Mucosa of gallbladder (tissue), 1 donor: Measurements from ENCODE around the gene PCDHGC5. TPM values are rescaled to one million over a fixed set of nuclear protein-coding genes. Genes with fewer than 3 reads are reported as not detected.

Experiments
- DNase-seq: peaks from one replicate; pipeline ENCODE4 v3.0.0-alpha.2; 2020; ENCODE audit warnings: low spot score
- total RNA-seq: library from RNA; stranded (reverse); gene quantifications from one replicate; pipeline ENCODE4 v1.2.1, GENCODE V29; 2021
- donor health status: DM: no; HTN: no; CAD: no.

The PCDHGC5 gene
- total RNA-seq, result 2.0 TPM

DNA sequence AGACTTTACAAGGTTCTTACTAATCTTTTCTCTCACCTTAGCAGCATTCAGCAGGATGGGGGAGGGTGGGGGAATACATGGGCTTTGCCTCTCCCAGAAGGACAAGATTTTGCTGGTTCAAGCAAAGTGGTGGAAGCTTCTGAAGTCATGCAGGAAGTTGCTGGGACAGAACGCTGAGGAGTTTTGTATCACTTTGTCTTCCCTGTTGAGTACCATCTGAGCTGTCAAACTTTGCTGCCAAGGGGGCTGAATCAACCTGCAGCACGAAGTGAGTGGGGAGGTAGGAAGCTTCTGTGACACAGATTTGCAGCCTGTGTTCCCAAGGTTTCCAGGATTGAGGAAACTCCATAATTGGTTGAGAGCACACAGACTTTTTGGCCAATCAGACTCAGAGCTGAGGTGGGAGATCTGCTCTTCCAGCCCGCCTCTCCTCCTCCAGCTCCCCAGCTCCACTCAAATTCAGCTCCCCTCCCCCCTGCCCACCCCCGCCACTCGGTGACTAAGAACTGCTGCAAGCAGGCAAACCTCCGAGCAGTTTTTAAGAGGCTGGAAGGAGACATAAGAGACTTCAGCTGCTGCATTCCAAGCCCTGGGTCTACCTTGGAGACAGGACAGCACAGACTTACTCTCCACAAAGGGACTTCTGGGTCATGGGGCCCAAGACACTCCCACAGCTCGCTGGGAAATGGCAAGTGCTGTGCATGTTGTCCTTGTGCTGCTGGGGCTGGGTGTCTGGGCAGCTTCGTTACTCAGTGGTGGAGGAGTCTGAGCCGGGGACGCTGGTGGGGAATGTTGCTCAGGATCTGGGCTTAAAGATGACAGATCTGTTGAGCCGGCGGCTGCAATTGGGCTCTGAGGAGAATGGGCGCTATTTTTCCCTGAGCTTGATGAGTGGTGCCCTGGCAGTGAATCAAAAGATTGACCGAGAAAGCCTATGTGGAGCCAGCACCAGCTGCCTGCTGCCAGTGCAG is at the start of gene PCDHGC5:
PCDHGC5 (plus strand) TSS at position 491 of the 971 bp plus-strand sequence; CDS start at position 651, 160 bp downstream.
- no peak for DNase-seq

DNA sequence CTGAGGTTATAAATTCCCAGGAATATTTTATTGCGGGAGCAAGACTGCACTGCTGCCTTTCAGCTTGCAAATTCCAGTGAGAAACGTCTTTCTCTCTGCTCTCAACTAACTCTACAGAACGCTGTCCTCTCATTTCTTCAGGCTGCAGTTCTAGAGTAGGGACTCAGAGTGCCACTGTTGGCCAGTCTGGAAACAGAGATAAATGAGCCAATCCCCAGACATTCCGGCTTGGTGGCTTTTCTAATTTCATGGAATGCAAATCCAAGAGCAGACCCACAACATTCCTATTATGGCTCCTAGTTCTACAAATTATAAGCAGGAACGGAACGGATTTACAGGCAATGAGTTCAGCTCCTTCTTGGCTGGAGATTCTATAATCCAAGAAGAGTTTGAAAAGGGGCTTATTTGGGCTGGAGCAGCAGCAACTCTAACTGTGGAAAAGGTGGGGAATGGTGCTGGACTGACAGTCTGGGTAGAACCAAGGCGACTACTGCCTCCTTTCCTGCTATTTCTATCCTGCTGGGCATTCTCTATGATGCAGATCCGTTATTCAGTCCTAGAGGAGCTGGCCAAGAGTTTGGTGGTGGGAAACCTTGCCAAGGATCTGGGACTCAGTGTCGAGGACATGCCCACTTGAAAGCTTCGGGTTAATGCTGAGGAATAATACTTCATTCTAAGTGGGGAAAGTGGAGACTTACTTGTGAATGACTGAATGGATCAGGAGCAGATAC is 49.3 kb upstream of the PCDHGC5 start:
- DNase-seq, result no peak

DNA sequence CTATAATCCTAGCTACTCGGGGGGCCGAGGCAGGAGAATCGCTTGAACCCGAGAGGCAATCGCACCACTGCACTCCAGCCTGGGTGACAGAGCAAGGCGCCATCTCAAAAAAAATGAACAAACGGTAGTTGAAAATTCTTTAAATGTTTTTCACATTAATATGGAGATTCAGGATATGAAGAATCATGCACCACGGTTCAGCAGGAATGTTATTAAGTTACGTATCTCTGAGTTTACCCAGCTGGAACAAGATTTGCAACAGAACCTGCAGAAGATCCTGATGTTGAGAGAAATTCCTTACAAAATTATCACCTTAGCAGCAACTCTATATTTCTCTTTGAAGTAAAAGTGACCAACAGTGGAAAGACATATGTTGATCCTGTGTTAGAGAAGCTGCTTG is 48.5 kb upstream of the PCDHGC5 start:
- DNase-seq, result no peak

DNA sequence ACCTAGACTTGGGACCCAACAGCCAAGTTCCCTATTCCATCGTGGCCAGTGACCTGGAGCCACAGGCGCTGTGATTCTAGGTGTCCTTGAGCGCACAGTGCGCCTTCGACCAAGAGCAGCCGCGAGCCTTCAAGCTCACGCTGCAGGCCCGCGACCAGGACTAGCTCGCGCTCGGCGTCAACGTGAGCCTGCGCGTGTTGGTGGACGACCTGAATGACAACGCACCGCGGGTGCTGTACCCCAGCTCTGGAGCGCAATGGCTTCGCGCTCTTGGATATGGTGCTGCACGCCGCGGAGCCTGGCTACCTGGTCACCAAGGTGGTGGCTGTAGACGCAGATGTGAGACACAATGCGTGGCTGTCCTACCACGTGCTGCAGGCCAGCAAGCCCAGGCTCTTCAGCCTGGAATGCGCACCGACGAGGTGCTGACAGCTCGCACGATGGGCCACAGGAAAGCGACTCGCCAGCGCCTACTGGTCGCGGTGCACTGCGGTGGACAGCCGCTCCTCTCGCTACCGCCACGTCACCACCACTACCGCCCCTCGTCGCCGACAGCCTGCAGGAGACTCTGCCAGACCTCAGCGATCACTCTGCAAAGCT is 47.2 kb upstream of the PCDHGC5 start:
- DNase-seq, result no peak

DNA sequence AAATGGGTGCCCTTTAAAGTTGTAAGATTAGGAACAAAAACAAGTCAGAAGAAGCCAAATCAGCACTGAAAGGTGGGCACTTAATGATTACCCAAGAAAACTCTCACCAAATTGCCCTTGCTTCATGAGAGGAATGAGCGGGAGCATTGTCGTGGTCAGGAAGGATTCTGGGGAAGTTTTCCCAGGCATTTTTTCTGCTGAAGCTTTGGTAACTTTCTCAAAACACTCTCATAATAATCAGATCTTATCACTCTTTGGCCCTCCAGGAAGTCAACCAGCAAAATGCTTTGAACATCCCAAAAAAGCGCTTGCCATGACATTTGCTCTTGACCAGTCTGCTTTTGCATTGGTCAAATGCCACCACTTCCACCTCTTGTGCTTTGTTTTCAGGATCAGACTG is 23.5 kb upstream of the PCDHGC5 start:
- no peak for DNase-seq

DNA sequence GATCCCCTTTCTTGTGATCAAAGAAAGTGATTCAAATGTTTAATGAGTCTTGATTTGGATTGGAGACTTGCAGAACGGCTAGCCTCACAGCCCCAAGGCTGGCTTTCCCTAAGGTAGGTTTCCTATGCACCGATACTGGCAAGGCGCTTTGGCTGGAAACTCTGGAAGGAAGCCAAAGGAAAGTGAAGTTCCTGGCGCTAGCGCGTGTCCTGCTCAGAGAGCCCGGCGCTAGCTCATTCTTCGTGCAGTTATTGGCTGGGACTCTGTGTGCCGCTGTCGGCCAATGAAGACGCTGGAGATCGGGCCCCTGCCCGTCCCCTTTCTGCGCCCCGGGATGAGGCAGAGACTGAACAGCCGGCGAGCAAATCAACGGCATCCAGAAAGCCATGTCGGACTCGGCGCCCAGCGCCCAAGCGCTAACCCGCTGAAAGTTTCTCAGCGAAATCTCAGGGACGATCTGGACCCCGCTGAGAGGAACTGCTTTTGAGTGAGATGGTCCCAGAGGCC is 13.2 kb upstream of the PCDHGC5 start, which contains the start of gene PCDHGC3:
PCDHGC3 (plus strand) TSS at position 342 of the 507 bp plus-strand sequence; CDS start at position 493, 151 bp downstream.
- DNase-seq, result peak; percentile 93

DNA sequence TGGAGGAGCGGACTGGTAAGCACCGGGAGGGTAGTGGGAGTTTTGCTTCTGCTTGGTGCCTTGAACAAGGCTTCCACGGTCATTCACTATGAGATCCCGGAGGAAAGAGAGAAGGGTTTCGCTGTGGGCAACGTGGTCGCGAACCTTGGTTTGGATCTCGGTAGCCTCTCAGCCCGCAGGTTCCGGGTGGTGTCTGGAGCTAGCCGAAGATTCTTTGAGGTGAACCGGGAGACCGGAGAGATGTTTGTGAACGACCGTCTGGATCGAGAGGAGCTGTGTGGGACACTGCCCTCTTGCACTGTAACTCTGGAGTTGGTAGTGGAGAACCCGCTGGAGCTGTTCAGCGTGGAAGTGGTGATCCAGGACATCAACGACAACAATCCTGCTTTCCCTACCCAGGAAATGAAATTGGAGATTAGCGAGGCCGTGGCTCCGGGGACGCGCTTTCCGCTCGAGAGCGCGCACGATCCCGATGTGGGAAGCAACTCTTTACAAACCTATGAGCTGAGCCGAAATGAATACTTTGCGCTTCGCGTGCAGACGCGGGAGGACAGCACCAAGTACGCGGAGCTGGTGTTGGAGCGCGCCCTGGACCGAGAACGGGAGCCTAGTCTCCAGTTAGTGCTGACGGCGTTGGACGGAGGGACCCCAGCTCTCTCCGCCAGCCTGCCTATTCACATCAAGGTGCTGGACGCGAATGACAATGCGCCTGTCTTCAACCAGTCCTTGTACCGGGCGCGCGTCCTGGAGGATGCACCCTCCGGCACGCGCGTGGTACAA is 12.6 kb upstream of the PCDHGC5 start:
- DNase-seq, result peak; percentile 64

DNA sequence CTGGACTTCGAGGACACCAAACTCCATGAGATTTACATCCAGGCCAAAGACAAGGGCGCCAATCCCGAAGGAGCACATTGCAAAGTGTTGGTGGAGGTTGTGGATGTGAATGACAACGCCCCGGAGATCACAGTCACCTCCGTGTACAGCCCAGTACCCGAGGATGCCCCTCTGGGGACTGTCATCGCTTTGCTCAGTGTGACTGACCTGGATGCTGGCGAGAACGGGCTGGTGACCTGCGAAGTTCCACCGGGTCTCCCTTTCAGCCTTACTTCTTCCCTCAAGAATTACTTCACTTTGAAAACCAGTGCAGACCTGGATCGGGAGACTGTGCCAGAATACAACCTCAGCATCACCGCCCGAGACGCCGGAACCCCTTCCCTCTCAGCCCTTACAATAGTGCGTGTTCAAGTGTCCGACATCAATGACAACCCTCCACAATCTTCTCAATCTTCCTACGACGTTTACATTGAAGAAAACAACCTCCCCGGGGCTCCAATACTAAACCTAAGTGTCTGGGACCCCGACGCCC is 11.8 kb upstream of the PCDHGC5 start:
- no peak for DNase-seq

DNA sequence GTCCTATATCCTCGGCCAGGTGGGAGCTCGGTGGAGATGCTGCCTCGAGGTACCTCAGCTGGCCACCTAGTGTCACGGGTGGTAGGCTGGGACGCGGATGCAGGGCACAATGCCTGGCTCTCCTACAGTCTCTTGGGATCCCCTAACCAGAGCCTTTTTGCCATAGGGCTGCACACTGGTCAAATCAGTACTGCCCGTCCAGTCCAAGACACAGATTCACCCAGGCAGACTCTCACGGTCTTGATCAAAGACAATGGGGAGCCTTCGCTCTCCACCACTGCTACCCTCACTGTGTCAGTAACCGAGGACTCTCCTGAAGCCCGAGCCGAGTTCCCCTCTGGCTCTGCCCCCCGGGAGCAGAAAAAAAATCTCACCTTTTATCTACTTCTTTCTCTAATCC is 11.1 kb upstream of the PCDHGC5 start:
- no peak for DNase-seq

DNA sequence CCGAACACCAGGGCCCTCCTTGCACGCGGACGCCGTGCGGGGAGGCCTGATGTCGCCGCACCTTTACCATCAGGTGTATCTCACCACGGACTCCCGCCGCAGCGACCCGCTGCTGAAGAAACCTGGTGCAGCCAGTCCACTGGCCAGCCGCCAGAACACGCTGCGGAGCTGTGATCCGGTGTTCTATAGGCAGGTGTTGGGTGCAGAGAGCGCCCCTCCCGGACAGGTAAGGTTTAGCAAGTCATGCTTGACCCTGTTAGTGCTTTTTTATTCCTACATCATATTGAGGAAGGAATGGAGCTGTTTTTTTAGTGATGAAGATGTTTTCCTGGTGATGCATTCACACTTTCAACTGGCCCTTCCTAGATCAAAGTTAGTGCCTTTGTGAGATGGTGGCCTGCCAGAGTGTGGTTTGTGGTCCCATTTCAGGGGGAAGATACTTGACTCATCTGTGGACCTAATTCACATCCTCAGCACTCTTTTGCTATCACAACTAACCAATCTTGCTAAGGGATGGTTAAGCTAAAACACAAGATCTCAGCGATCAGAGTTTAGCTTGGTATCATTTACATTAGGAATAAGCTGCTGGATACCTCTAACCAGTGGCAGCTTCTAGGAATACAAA is 10.4 kb upstream of the PCDHGC5 start:
- peak; percentile 77 for DNase-seq

DNA sequence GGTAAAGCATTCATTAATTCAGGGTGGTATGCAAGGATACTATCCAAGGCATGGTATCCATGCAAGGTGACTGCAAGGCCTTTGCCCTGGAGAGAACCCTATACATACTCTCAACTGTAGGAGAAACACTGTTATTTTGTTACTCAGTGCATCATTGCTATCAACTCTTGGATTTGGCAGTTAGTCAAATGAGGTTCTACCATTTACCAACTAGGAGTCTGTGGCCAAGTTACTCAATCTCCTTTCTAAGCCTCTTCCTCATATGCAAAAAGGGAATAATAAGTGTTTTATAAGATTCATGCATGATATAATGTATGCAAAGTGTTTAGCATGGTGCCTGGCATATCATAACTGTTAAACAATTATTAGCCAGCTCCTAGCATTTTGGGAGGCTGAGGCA is 9.1 kb upstream of the PCDHGC5 start:
- no peak for DNase-seq

DNA sequence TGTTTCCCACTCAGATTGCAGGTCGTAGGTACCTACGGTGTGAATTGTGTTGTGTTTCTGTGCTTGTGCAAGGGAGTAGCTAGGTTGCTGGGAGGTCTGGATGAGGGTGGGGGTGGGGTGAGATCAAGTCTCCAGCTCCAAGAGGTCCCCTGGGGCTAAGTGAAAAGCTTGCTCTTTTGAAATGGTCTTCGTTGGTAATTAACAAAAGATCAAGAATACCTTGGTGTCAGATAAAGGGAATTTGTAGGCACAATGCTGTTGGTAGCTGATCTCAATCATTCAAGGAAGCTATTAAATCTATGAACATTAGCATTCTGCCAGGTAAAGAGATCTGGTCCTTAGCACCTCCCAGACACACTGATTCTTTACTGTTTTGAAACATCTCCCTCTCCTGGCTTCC is 5.0 kb upstream of the PCDHGC5 start:
- no peak for DNase-seq

DNA sequence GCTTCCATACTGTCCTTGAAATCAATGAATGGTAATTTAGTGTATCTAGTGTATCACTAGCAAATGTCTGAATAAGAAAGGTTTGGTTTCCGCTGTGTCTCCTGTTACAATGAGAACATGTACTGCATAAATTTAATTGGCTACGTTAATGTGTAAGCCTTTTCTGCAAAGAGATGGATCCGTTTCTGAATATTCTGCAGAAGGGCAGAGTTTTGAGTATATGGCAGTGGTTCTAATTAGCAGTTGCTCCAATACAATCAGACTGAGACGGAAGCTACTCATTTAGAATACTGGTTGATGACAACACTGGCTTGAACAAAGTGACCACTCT is 4.6 kb upstream of the PCDHGC5 start:
- no peak for DNase-seq

DNA sequence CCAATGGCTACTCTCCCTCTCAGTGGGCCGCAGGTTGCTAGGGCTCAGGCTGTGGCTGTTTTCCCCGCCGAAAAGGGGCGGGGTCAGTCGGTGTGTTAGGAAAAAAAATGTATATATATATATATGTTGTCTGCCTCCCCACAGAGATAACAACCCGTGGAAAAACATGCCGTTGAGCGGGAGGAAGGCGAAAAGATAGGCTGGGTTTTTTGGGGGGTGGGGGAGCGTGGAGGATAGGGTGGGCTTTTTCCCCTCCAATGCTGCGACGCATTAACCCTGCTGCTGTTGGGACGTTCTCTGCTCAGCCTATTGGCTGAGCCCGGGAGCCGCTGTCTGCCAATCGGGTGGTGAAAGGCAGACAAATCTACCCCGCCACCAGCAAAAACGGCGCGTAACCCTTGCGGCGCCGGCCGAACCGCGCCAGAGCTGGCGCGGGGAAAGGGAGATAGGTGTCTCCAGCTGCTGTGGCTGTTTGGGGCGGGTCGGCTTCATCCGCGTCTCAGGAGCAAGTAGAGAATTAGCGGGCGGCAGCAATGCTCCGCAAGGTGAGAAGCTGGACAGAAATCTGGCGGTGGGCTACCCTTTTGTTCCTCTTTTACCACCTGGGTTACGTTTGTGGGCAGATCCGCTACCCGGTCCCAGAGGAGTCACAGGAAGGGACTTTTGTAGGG is 4.1 kb upstream of the PCDHGC5 start, which contains the start of gene PCDHGC4:
PCDHGC4 (plus strand) TSS at position 390 of the 671 bp plus-strand sequence; CDS start at position 534, 144 bp downstream.
- DNase-seq, result no peak

DNA sequence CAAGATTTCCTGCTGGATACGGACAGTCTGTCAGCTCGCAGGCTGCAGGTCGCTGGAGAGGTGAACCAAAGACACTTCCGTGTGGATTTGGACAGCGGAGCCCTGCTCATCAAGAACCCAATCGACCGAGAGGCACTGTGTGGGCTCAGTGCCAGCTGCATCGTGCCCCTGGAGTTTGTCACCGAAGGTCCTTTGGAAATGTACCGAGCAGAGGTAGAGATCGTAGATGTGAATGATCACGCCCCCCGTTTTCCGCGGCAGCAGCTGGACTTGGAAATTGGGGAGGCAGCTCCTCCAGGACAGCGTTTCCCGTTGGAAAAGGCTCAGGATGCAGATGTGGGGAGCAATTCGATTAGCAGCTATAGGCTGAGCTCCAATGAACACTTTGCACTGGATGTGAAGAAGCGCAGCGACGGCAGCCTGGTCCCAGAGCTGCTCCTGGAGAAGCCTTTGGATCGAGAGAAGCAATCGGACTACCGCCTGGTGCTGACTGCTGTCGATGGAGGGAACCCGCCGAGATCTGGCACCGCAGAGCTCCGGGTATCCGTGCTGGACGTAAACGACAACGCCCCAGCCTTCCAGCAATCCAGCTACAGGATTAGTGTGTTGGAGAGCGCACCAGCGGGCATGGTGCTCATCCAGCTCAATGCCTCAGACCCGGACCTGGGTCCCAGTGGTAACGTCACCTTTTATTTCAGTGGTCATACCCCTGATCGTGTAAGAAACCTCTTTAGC is 3.4 kb upstream of the PCDHGC5 start:
- DNase-seq, result no peak

DNA sequence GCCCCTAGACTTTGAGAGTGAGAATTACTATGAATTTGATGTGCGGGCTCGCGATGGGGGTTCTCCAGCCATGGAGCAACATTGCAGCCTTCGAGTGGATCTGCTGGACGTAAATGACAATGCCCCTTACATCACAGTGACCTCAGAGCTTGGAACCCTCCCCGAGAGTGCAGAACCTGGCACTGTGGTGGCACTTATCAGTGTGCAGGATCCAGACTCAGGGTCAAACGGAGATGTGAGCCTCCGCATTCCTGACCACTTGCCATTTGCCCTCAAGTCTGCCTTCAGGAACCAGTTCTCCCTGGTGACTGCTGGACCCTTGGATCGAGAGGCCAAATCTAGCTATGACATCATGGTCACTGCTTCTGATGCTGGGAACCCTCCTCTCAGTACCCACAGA is 2.8 kb upstream of the PCDHGC5 start:
- DNase-seq, result no peak

DNA sequence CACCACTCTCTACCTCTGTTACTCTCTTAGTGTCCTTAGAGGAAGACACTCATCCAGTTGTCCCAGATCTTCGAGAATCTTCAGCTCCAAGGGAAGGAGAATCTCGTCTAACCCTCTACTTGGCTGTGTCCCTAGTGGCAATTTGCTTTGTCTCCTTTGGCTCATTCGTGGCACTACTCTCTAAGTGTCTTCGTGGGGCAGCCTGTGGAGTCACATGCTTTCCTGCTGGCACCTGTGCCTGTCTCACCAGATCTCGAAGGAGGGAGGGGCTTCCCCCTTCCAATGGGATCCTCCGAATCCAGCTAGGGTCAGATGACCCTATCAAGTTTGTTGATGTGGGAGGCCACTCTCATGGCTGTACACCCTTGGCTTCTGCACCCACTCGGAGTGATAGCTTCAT is 1.8 kb upstream of the PCDHGC5 start:
- no peak for DNase-seq

DNA sequence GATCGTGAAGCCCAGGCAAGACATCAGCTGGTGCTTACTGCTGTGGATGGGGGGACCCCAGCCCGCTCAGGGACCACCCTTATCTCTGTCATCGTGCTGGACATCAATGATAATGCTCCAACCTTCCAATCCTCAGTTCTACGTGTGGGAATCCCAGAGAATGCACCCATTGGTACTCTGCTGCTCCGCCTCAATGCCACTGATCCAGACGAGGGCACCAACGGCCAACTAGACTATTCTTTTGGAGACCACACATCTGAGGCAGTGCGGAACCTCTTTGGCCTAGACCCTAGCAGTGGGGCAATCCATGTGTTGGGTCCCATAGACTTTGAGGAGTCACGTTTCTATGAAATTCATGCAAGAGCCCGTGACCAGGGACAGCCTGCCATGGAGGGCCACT is 960 bp downstream of the PCDHGC5 start:
- no peak for DNase-seq

DNA sequence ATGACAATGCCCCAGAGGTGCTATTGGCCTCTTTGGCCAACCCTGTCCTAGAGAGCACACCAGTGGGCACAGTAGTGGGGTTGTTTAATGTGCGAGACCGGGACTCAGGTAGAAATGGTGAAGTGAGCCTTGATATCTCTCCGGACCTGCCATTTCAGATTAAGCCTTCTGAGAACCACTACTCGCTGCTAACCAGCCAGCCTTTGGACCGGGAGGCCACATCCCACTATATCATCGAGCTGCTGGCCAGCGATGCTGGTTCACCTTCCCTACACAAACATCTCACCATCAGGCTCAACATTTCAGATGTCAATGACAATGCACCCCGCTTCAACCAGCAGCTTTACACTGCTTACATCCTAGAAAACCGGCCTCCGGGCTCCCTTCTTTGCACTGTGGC is 1.4 kb downstream of the PCDHGC5 start:
- no peak for DNase-seq
